HG03460 (cell line): Measurements from ENCODE around the gene KCNT1.

Experiments used
- ATAC-seq: cut with Tn5 transposase; IDR thresholded peaks from one replicate; pipeline ENCODE4 v1.9.1; 2021; ENCODE audit not compliant: unreplicated experiment

The KCNT1 gene

GRCh38 chr9:135794361-135794885, 92.4 kb downstream of the KCNT1 start:
- no peak for ATAC-seq

GRCh38 chr9:135795391-135795790, 93.4 kb downstream of the KCNT1 start:
- ATAC-seq = no peak

DNA sequence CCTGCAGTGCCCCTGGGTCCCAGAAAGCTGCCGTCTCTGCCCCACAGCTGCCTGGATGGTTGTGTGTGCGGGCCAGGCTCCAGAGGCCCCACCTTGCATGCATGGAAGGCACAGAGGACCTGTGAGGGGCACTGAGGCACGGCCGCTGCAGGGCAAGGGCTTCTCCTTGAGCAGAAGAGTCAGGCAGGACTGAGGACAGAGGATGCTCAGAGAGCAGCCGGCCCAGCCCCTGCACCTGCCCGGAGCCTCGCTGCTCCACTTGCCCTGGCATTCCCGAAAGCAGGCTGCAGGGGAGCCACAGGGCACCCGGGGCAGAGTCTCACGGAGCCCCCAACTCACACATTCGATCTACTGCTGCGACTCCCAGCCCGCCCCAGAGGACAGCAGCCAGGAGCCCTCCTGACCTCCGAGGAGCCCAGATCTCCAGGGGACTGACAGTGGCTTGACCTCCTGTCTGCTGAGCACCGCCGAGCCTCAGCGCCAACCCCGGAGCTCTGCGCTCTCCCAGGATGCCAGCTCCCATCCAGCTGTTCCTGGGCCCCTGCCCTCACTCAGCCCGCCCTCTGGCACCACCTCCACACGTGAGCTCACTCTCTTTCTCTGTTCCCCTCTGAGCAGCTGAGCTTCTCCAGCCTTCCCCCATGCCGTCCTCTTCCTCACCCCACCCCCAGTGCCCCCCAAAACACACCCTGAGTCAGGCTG, 95.0 kb downstream of the KCNT1 start:
- ATAC-seq = no peak

- no peak for ATAC-seq
Measured at GRCh38 chr9:135797507-135798262, 95.7 kb downstream of the KCNT1 start.

- ATAC-seq = no peak
Measured at GRCh38 chr9:135798263-135798585, 96.2 kb downstream of the KCNT1 start.

DNA sequence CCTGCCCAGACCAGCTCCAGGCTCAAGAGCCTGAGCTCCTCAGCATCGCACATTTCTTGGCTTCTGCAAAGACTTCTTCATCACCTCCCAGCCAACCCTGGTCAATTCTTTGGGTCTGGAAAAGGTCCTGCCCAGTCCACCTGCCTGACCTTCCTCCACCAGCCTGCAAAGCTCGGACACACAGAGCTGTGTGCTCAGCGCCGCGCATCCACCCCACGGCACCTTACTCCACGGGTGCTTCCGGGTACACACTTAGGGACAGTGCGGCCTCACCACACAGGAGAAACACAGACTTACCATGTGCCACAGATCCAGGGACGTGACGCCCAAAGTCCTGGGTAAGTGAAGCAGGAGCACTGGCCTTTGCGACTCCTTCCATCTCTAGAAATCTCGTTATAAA, 97.3 kb downstream of the KCNT1 start:
- no peak for ATAC-seq

GRCh38 chr9:135801070-135801469, 99.1 kb downstream of the KCNT1 start:
- ATAC-seq = no peak

- ATAC-seq = no peak
Measured at GRCh38 chr9:135802876-135803419, 101.0 kb downstream of the KCNT1 start.

DNA sequence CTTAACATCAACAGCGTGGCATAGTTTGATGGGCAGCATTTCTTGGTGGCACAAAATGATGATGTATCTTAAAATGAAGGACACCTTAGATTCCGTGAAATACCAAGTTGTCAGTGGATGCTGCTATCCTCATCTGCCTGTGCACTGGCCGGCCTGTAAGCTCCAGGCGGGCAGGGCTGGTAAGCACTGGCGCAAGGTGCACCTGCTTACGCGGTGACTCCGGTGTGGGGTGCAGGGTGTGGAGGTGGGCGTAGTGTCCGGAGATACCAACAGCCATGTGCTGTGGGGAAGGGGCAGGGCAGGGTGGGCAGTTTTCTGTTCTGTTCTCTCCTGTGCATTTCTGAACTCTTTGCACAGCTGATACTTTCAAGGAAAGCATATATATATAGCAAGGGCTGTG, 101.5 kb downstream of the KCNT1 start:
- ATAC-seq = no peak

- no peak for ATAC-seq
Measured at GRCh38 chr9:135804581-135805421, 102.8 kb downstream of the KCNT1 start.

DNA sequence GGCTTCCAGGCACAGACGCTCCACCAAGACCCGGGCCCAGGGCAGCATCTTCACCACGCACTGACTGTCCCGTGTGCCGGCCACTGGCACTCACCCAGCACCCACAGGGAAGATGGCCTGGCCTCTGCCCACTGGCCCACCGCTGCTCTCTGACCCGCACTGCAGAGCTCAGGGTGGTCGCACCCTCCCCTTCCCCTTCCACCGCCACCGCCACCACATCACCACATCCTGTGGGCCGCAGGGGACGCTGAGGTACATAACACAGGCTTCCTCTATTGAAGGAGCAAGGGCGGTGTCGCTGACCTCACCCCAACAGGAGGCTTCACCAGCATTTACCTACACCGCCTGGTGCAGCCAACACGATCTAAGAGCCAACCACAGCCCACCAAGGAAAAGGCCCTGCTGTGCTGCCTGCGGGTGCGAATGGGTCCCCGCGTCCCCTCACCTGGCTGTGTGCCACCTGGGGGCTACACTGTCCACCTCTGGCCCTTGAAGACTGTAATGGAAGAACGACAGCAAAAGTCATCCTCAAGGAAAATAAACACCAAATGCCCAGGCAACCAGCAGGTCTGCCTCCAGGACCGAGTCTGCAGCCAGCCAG, 103.5 kb downstream of the KCNT1 start:
- no peak for ATAC-seq

- ATAC-seq = no peak
Measured at GRCh38 chr9:135809166-135809565, 107.2 kb downstream of the KCNT1 start.

DNA sequence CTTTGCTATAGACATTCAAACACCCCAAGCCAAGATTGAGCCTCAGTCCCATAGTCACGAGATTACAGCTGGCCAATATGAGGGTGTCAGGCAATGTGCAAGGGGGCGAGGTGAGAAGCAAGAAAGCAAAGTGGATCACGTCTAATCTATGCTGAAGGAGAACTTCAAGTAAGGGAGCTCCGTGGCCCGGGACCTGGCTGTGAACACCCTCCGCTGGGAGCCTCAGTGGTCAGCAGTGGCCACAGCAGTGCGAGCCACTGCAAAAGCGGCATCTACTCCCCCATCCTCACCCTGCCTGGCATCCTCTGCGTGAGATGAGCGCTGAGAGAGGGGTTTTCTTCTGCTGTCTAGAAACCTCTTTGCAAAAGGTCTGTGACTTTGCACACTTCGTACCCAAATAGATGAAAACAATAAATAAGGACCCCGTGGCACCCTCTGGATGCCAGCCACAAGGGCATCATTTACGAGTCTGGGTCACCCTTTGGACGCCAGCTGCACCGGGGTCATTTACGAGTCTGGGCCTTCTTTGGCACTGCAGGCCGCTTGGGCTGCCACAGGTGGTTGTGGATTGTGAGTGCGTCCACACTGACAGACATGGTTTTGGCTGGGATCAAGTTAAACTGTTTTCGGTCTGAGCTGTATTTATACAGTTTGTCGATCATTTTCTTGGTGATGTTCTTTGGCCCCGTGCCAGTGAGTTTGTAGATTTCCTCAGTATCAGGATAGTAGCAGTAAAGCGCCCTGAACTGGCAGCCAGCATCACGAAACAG, 109.0 kb downstream of the KCNT1 start:
- ATAC-seq = no peak

DNA sequence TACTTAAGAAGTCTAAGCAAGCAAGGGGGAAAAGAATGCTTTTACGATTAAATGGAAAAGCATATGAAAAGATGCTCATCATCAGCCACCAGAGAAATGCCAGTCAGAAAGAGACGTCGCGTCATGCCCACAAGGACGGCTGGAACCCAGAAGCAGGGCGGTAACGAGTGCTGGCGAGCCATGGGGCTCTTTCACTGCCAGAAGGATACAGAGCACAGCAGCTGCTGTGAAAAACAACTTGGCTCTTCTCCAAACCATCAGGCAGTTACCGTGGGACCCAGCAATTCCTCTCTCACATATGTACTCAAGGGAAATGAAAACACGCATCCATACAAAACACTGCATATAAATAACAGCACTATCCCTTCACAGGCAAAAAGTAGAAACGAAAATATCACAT, 109.8 kb downstream of the KCNT1 start:
- ATAC-seq = no peak

DNA sequence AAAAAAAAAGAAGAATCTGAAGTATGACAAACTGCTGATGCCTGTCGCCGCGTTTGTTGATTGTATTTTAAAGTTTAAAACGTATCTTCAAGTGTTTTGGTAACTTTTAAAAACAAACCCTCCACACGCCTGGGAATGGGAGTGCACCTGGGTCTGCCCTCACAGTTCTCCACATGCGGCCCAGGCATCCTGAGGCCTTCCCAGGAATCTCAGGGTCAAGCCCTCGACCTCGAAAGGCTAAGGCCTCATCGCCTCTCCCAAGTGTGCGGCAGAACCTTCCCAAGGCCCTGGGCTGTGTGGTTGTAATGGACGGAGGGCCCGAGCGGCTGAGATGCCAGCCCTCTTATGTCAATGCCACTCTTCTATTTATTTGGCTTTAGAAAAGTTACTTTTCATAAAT, 111.0 kb downstream of the KCNT1 start:
- ATAC-seq = no peak

DNA sequence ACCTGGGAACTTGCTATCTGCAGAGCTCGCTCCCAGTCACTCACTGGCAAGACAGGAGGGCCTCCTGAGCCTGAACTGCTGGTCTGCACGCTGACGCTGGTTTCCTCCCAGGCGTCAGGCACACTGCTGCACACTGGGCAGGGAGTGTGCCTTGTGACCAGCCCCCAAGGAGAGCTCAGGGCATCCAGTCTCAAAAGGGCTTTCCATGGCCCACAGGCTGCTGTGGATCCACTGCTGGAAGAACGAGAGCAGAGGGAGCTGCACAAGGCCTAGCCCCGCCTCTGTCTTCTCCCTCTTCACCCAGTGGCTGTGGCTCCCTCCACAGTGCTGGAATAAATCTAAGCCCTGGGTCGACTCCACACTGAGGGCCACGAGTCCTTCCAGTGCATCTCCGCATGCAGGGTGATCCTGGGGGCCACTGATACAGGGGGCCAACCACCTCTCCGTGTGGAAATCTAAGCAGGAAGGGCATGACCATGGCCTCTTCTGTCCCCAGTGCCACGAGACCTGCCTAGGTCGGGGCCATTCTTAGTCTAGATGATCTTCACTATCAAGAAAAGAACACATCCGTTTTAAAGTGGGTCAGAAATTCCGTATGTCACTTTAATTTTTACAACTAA, 111.8 kb downstream of the KCNT1 start:
- no peak for ATAC-seq

DNA sequence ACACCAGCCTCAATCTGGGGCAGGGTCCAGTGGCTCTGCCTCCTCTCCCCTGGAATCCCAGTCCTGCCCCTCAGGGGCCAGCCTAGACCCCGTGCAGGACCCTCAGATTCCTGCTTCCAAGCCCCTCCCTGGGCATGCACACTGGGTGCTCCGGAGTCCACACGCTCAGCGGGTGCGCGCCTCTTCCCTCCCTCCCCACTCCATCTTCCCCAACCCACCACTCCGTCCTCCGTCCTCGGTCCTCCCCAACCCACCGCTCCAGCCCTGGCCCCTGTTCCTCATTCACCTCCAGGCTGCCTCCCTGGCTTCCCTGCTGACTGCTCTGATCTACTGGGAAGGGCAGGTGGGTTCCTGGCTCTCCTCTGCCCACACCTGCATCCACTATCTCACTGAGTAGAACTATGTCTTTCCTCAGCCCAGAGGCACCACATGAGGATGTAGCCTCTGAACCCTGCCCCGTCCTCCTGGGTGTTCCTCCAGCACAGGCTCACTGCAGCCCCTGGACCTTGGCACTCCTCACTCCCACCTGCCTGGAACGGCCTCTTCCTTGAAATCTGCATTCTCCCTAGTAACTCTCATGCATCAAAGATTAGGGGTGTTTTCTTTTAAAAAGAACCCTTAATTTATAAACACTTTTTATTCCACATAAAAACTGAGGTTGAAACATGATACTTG, 112.6 kb downstream of the KCNT1 start:
- no peak for ATAC-seq

GRCh38 chr9:135815413-135815812, 113.4 kb downstream of the KCNT1 start:
- ATAC-seq = no peak
